Epithelial cell of prostate (primary cell): Measurements from ENCODE around the gene LRP1B.

Experiments
- DNase-seq: peaks from one replicate; pipeline ENCODE4 v3.0.0-alpha.2; 2011; ENCODE audit warnings: low read depth, low spot score
- H3K27ac ChIP-seq: fragments of 450-650 bp; 2 replicates; pipeline ENCODE4 v1.5.1; 2017; ENCODE audit warnings: mild to moderate bottlenecking

Gene LRP1B

GRCh38 chr2:140201572-140201971 lies 1929.2 kb downstream of the LRP1B start:
- no peak overlapping the region for H3K27ac ChIP-seq
- DNase-seq = no peak

- no peak for DNase-seq
- H3K27ac ChIP-seq = no peak overlapping the region
Observed at GRCh38 chr2:140200764-140201163, 1930.1 kb downstream of the LRP1B start.

- no peak overlapping the region for H3K27ac ChIP-seq
- no peak for DNase-seq
Observed at GRCh38 chr2:140200307-140200706, 1930.5 kb downstream of the LRP1B start.

GRCh38 chr2:140199312-140199711 lies 1931.5 kb downstream of the LRP1B start:
- DNase-seq = no peak
- H3K27ac ChIP-seq = no peak overlapping the region

- no peak overlapping the region for H3K27ac ChIP-seq
- no peak for DNase-seq
Observed at GRCh38 chr2:140187086-140187485, 1943.7 kb downstream of the LRP1B start.

- no peak for DNase-seq
Observed at GRCh38 chr2:140186313-140186712, 1944.5 kb downstream of the LRP1B start.

GRCh38 chr2:140185076-140185475 lies 1945.7 kb downstream of the LRP1B start:
- no peak overlapping the region for H3K27ac ChIP-seq
- no peak for DNase-seq

More at GRCh38 chr2:140186313-140186712, 1944.5 kb downstream of the LRP1B start:
- H3K27ac ChIP-seq = no peak overlapping the region

GRCh38 chr2:140183056-140183765 lies 1947.6 kb downstream of the LRP1B start:
- DNase-seq = no peak
- no peak overlapping the region for H3K27ac ChIP-seq
